ENCODE measurements around the gene TTLL11.

TTLL11 gene

GRCh38 chr9:121773286-121773953 lies 319.7 kb downstream of the TTLL11 start:
- FAIRE-seq (no peak), DNase-seq (ENCODE audit: insufficient read length, low spot score) (no peak)
- no peak for TF ChIP-seq SPI1 (IDR thresholded peaks at IDR 0.05; ENCODE audit: low read depth, low read length)
- no peak for TF ChIP-seq PAX5 (IDR thresholded peaks at IDR 0.05; ENCODE audit: insufficient read depth, low read length, severe bottlenecking)
- TF ChIP-seq POLR2A (IDR thresholded peaks at IDR 0.05; ENCODE audit: low read depth, low read length) = no peak
- no peak for TF ChIP-seq POLR2AphosphoS5 (IDR thresholded peaks at IDR 0.05; ENCODE audit: low read depth, low read length)
- no peak for TF ChIP-seq POU2F2 (IDR thresholded peaks at IDR 0.05; ENCODE audit: low read depth, low read length)
- no peak for TF ChIP-seq TAF1 (IDR thresholded peaks at IDR 0.05; ENCODE audit: low read depth, low read length)

GRCh38 chr9:121772600-121773285 lies 320.4 kb downstream of the TTLL11 start:
- TF ChIP-seq PAX5 (IDR thresholded peaks at IDR 0.05; ENCODE audit: insufficient read depth, low read length, severe bottlenecking) (no peak), POU2F2 (IDR thresholded peaks at IDR 0.05; ENCODE audit: low read depth, low read length) (no peak)
- DNase-seq (ENCODE audit: insufficient read length, low spot score) (no peak), FAIRE-seq (no peak)

Data from GM12891 (cell line).